Stimulated activated CD4-positive, alpha-beta T cell treated with anti-CD3 and anti-CD28 coated beads, Interleukin-15, amount 100 ng/mL, for 48 hours (primary cell): ENCODE data around the gene NUCKS1.

Source experiments
- DNase-seq, 2 donors: peaks; one replicate each; pipeline ENCODE4 v3.0.0-alpha.2; 2020; ENCODE audit warnings: low read depth in 2 of 2

Gene NUCKS1

GRCh38 chr1:205699416-205699815, 50.6 kb downstream of the NUCKS1 start:
- no peak for DNase-seq

GRCh38 chr1:205698921-205699320, 51.1 kb downstream of the NUCKS1 start:
- no peak for DNase-seq

GRCh38 chr1:205693421-205693991, 56.5 kb downstream of the NUCKS1 start:
- DNase-seq, result no peak

GRCh38 chr1:205692423-205692822, 57.6 kb downstream of the NUCKS1 start:
- DNase-seq, result no peak

GRCh38 chr1:205690122-205690756, 59.7 kb downstream of the NUCKS1 start:
- no peak for DNase-seq

GRCh38 chr1:205689479-205689878, 60.5 kb downstream of the NUCKS1 start:
- DNase-seq, result no peak

GRCh38 chr1:205688171-205689080, 61.6 kb downstream of the NUCKS1 start:
- DNase-seq, result no peak

GRCh38 chr1:205687242-205687641, 62.7 kb downstream of the NUCKS1 start:
- DNase-seq, result no peak

- no peak for DNase-seq
These were observed 68.6 kb downstream of the NUCKS1 start for GRCh38 chr1:205681364-205681763.

GRCh38 chr1:205680073-205680851, 69.7 kb downstream of the NUCKS1 start, which contains the start of gene SLC45A3:
Gene SLC45A3 (minus strand): TSS chr1:205680509. CDS start chr1:205664656, 15,853 bp downstream.
- DNase-seq, result no peak

- DNase-seq, result no peak
These were observed 71.5 kb downstream of the NUCKS1 start for GRCh38 chr1:205678286-205679111.

- DNase-seq, result no peak
These were observed 72.8 kb downstream of the NUCKS1 start for GRCh38 chr1:205677167-205677566.

- DNase-seq, result no peak
These were observed 73.4 kb downstream of the NUCKS1 start for GRCh38 chr1:205676597-205676996.

- no peak for DNase-seq
These were observed 74.0 kb downstream of the NUCKS1 start for GRCh38 chr1:205676002-205676401.

GRCh38 chr1:205675247-205675646, 74.7 kb downstream of the NUCKS1 start:
- DNase-seq, result no peak

- no peak for DNase-seq
These were observed 77.0 kb downstream of the NUCKS1 start for GRCh38 chr1:205672970-205673369.

- DNase-seq, result no peak
These were observed 77.5 kb downstream of the NUCKS1 start for GRCh38 chr1:205672395-205672889.

- no peak for DNase-seq
These were observed 79.2 kb downstream of the NUCKS1 start for GRCh38 chr1:205670611-205671430.

- no peak for DNase-seq
These were observed 79.9 kb downstream of the NUCKS1 start for GRCh38 chr1:205670150-205670446.
